Hematopoietic multipotent progenitor cell treated with erythropoietin and hydrocortisone succinate and interleukin-3 and kit ligand, for 6 days (in vitro differentiated cells): ENCODE measurements around the gene MORN1.
A peak's percentile ranks its signal among the peaks of the same experiment; 100 is the strongest.

ENCODE experiments used
- DNase-seq: peaks from one replicate; pipeline ENCODE4 v3.0.0-alpha.2; 2015

MORN1 gene

DNA sequence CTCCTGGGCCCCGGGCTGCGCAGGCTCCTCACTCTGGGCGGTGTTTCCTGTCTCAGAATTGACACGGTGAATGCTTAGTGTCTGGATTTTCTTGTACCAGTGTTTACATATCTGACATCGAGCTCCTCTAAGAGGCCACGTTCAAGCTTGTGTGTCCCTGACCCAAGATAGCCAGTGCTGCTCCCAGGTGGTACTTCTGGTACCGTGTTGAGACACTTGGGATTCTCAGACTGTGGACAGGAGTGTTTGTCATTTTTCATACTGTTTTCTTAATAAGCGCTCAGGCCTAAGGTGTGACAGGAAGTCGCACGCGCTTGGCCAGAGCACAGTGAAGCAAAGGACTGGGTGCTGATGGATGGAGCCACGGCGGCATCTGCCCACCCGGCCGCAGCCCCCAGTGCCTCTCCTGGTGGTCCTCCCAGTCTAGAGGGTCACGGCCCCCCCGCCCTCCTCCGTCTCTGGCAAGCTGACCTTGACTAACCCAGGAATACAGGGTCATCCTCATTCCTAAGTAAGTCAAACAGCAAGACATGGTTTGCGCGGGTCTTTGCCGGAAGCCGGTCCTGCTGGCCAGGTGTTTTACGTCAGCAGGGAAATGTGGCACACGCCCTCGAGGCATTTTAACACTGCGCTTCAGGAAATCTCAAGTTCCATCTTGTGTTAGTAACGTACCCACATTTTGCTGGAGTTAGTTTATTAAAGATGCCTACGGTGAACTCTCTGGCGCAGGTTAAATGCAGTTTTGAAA lies 13.0 kb upstream of the MORN1 start:
- no peak for DNase-seq

DNA sequence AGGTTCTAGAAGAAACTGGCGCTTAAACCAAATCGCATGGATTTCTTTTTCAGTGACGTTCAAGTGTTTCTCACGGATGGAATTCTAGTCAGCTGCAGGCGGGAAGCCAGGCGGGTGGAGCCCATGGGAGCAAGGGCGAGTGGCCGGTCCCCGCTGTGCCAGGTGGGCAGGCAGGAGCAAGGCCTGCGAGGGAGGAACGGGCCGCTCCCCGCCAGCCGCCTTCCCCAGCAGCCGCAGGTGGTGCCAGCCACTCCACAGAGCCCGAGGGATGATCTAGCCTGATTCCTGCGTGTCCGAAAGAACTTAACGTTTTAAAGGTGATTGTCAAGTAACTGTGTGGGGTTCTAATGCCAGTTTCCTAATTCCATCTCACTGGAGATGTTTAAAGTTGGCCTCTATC lies 11.9 kb upstream of the MORN1 start:
- DNase-seq = no peak

DNA sequence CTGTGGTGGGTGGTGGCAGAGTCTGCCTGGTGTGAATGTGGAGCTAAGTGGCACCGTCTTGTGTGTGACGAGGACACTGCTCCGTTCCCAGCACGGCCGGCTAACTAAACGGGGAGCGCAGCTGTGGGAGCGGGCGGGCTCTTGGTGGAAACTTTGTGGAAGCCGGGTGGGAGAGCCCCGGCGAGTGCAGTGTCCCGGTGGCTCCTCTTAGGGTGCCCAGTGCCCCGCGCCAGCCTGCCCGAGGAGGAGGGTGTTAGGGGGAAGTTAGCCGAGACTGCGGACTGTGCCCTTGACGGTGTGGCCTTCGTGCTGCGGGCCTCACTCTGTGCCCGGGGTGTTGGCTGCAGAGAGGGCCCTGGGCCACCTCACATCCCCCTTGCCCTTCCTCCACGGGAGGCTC lies 11.1 kb upstream of the MORN1 start:
- DNase-seq = no peak

DNA sequence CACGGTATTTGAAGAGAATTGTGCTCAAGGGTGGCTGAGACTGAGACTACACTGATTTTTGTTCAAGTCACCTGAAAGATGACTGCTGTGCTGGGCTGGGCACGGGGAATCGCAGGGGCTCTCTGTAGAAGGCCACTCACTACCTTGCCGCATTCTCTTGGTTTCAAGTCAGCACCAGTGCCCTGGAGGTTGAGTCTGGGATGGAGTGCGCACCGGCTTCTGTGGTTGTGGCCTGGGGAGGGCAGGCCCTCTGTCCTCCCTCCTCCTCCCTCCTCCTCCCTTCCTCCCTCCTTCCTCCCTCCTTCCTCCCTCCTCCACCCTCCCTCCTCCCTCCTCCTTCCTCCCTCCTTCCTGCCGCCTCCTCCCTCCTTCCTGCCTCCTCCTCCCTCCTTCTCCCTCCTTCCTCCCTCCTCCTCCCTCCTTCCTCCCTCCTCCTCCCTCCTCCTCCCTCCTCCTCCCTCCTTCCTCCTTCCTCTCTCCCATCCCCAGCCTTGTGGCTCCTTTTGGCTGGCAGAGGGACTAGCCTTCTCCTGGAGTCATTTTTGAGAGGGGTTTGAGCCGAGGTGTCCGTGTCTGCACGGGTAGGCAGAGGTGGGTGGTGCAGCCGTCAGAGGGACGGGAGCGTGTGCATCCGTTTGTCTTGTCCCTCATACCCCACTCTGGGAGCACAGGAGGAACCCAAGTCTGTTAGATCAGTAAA lies 9.7 kb upstream of the MORN1 start:
- no peak for DNase-seq

DNA sequence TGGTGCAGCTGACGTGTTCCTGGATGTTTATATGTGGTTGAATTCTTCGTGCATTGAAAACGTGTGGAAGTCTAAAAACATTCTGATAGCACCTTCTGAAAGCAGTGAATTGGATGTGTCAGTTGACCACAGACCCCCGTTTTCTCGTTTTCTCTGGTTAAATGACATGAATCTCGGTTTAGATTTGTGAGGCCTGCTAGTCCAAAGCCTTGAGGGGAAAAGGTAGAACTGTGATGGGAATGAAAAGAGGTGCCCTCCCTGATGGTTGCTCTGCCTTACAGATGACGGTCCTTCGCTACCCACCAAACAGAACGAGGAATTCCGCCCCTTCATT lies 9.2 kb upstream of the MORN1 start:
- DNase-seq = no peak

DNA sequence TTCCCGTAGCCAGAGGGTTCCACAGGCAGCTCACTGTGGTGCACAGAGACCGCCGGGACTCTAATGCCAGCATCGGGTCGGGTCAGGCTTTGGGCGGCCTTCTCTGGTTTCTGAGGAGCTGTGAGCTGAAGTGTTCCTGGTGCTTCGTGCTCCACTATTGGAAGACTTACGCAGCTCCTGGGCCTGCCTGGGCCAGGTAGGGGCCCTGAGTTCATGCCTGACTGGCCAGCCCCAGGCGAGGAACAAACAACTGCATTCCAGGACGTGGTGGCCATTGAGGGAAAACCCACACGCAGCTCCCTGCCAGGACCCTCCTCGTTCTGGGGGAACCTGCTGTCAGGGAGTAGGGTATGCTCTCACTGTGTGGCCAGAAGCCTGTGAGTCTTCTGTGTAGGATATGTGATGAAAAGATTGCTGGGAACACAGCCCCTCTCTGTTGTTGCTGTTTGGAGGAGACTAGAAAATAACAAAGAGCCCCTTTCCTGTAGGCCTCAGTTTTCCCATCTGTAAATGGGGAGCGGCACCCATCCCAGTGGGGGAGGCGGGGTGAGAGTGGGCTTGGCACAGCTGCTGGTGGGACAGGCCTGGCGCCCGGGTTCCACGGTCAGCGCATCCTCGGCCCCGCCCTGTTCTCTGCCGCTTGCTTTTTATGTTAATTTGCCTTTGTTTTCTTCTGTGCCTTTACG lies 8.7 kb upstream of the MORN1 start:
- no peak for DNase-seq

DNA sequence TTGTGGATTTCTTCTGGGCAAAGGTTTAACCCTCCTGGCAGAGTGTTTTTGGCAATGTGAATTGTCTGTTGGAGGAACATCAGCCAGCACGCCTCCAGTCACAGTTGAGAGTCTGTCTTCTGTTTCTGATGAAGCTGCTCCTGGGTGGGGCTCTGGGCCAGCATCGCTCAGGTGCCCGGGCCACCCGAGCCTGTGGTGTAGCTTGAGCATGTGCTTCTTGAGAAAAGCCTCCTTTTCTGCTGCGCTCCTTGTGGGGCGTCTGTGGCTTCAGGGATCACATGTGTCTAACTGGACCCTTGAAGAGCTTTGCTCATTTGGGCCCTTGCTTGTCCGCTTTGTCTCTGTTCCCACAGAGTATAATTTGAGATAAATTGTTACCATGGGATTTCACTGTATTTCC lies 7.5 kb upstream of the MORN1 start:
- no peak for DNase-seq

DNA sequence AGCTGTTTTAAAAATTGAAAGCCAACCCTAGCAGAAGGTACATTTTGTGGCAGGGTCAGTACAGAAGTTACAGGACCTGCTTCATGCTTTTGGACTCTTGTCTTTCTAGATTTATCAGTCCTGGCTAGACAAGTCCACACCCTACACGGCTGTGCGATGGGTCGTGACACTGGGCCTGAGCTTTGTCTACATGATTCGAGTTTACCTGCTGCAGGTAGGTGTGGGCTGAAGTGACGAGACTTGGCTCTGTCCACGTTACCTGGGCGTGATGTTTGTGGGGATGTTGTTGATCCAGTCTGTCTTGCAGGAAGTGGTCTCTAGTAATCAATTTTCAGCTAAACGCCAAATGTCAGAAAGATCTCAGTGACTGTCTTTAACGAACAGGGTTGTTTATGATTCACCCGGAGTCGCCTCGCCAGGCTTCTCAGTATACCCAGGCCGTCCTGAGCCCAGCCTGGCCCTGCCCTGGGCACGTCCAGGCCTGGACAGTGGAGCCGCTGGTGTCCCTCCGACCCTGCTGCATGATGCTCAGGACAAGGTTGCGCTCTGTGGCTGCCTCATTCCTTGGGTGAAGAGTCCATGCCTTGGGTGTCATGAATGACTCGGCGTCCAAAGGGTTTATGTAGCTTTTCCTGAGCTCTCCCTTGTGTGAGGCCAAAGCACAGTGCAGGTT lies 5.8 kb upstream of the MORN1 start:
- no peak for DNase-seq

DNA sequence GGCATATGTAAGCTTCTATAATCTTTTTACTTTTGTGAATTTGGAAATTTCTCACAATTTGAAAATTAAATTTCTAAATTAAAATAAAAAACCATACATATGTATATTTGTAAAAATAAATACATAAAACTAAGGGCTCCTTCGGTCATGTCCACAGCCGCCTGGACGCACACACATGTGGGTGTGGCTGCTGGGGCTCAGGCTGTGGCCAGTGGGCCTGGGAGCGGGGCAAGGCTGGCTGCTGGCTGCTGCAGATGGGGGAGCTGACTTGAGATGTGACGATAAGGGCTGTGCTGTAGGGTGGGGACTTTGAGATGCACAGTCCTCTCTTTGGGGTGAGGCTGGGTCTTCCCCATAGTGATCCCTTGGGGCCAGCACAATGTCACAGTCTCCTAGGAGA lies 5.1 kb upstream of the MORN1 start:
- DNase-seq = peak; percentile 24

DNA sequence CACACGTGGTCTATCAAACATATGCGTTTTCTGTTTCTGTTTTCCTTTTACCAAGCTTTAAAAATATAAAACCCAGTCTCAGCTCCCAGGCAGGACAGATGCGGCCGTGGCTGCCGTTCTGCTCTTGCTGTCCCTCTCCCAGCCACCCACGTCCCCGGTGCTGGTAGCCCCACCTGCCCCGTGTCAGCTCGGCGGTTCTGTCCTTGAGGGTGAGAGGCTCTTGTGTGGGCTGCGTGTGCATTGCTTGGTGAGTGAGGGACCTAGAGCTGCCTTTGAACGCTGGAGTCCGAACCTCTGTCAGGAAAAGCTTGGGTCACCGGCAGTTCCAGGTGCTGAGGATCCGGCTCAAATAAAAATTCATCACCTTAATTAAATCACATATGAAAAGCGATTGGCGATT lies 4.7 kb upstream of the MORN1 start:
- DNase-seq = no peak

DNA sequence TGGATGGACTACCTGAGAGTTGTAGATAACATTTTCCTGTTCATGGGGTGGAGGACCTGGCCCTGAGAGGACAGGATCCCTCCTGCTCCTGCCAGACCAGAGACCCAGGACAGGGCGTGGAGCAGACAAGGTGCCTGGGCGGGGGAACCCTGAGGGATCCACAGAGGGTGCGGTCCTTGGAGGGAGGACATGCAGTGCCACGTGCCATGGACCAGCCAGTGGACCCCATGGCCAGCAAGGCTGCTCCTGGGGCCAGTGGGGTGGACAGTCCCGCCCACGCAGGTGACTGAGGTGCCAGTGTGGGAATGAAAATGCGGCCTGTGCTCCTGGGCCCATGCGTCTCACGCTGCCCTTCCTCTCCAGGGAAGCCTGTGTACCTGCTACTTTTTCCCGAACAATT lies 3.9 kb upstream of the MORN1 start:
- DNase-seq = no peak

DNA sequence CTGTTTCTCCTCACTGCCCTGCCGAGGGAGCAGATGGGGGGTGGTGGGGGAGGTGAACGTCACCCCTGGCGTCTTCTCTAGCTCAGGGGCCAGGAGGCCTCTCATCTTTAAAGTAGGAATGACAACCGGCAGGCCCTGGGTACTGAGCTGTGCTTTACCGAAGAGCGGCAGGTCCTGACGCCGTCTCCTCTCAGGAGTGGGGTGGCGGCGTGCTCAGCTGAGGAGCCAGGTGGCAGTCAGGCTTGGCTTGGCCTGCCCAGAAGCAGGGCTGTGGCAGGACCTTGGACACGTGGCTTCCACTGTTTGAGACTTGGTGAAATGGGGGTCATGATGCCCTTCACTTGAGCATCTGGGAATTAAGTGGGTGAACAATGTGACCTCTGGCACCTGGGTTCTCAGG lies 3.4 kb upstream of the MORN1 start:
- no peak for DNase-seq

DNA sequence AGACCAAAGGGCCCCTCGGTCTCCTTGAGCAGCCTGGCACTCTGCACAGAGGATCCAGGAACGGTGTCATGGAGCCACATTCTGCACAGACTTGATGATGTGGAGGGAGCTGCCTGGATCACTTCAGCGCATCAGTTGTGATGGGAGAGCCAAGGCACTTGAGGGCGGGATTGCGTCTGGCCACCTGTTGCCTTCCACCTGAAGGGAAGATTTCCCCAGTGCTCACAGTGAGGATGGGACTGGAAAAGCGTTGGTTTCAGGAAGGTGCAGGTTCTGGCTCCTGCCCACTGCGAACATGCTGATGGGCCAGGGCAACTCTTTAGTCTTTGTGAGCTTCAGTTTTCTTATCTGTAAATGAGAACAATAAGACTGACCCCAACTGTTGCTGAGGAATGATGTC lies 2.9 kb upstream of the MORN1 start:
- no peak for DNase-seq

DNA sequence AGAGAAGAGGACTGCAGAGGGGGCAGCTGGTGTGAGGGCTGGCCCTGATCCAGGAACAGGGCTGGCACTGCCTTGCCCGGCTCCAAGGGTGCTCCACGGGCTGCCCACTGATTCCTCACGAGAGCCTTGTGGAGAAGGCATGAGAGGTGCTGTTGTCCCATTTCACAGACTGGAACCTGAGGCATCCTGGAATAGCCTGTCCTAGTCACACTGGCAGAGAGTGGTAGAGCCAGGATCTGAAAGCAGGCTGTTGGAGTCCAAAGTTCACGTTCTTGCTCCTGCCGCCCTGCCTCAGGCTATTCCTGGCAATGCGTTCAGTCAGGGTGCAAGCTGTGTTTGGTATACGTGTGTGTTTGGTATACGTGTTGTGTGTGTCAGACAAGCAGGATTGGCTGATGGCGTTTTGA lies 2.1 kb upstream of the MORN1 start:
- DNase-seq = no peak

DNA sequence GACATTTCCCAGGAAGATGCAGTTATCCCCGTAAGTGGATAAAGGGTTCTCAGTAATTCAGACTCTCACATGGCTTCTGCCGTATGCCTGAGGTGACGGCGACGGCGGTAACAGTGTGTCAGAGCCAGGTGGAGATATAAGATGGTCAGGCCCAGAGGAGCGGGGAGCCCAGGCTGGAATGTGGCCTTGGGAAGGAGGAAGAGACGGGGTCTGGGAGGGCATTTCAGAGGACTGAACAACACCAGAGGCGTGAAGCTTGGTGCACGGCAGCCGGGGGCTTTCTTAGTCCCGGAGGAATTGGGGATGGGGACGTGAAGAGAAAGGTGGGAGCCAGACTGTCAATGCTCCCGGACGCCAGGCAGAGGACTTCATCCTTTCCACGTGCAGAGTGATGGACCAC lies 1.3 kb upstream of the MORN1 start:
- no peak for DNase-seq

DNA sequence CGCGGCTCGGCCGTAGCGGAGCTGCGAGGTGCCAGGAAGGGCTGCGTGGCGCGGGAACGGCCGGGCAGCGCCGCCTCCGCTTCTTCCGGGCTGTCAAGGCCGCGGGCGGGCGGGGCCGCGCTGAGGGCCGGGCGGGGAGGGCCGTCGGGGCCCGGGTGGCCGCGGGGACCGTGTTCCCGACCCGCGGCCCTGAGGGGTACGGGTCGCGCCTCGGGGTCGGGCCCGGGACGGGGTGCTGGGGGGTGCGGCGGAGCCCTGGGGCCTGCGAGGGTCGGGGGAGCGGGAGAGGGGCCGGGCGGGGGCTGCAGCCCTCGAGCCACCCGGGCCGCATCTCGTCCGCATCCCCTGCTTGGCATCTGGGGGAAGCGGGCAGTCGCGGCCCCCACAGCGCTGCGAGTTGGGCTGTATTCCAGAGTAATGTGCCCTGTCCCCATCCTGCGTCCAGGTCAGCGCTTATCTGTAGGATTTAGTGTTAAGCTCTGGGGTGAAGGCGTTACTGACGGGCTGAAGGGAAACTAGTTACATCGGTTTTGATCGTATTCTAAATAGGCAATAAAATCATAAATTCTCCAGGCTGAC lies 666 bp upstream of the MORN1 start:
- DNase-seq = peak; percentile 53

DNA sequence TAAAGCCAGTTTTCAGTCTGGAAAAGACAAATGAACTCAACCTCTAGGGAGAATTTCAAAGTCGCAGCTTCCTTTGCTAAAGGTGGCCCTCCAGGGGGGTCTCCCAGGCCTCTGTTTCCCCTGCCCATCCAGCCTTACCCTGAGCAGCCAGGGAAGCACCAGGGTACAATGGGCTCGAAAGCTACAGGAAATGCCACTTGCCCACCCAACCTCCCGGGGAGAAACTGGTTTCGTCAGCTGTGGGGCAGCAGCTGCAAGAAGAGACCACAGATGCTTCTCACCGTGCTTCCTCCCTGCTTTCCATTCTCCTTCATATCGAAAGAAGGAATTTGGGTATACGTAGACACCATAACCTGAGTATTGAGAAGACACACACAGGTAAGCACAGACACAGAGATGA lies 1.7 kb downstream of the MORN1 start:
- no peak for DNase-seq

DNA sequence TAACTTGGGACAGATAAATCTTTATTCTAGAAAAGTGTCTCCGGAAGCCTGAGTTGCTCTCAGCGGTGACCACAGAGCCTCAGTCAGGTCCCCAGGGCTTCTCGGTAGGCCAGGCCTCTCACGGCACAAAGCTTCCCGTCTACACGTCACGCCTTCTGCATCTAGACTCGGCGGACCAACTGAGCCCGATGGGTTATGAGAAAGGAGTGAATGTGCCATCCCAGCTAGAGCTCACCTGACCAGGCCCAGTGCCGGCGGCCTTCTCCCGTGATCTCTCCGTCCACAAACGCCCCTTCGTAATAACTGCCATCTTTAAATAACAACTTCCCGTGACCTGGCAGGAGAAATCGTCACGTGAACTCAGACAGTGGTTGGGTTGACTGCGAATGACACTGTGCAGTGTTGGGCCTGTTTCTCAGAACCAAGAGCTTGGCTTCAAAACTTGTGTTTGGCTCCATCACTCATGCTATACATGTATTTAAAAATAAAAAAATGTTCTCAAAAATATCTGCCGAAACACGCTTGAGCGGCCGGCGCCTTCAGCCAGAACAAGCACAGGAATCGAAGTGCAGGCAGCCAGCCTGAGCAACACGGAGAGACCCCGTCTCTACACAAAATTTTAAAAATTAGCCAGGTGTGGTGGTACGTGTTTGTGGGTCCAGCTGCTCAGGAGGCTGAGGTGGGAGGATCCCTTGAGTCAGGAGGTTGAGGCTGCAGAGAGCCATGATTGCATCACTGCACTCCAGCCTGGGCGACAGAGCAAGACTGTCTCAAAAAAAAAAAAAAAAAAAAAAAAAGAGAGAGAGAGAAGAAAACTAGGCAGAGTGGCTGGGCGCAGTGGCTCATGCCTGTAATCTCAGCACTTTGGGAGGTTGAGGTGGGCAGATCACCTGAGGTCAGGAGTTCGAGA lies 3.1 kb downstream of the MORN1 start:
- DNase-seq = no peak

DNA sequence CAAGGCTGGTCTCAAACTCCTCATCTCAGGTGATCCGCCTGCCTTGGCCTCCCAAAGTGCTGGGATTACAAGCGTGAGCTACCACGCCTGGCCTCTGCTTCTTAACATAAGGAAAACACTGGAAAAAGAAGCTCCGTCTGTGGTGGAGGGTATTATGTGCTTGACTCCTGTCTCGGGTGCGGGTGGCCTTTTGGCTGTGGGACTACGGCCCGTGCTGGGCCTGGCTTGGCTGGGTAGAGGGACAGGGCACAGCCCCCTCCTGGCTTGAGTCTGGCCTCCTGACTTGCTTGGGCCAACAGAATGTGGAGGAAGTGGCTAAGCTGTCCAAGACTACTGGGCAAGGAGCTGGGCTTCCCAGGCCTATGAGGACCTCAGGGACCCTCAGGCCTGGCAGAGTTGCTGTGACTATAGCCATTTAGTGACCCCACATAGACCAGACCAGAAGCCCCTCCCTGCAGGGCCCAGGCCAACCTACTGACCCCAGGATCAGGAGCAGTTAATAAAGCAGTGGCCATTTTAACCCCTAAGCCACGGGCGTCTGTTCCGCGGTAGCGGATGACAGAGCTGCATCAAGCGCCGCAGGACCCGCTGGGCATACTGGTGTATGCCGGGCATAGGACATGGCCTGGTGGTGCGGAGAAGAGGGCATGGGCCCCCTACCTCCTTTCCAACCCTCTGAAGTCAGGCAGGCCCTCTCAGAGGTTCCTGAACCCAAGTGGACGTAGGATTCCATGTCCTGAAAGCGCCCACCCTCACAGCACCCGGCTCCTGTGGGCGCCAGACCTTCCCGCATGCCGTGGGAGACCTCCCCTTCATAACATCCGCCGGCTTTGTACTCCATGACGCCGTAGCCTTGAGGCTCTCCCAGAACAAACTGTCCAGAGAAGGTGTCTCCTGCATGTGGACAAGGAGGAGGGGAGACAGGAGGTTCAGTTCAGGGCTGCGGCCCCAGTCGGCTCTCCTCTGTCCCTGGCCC lies 4.4 kb downstream of the MORN1 start:
- DNase-seq = no peak

DNA sequence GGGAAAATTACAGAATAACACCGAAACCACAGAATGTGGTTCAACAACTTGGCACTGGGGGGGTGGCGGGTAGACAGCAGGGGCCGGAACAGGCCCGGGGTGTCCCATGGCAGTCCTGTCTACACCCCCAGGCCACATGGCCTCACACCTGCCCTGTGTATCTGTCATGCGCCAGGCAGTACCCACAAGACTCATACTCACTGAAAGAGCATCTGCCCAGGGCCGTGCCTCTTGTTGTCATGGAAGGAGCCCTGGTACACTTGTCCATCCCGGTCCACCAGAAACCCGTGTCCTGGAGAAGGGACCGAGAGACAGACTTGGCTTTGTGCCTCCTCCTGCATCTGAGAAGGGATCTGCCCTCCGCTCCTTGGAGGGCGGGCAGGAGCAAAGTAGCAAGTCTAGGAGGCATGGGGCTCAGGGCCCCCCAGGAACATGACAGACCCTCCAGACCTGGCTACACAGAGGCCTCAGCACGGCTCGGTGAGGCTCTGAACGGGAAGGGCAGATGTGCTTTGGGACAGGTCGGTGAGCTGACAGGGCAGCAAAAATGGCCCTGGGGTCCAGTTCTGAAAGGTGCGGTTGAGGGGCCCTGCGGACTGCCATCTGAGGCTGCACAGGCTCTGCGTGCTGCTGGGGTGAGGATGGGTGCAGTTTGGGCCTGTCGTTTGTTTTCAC lies 5.6 kb downstream of the MORN1 start:
- DNase-seq = no peak
